Breast epithelium (tissue), 4 donors: Measurements from ENCODE around the gene RNF39. TPM values are rescaled to one million over a fixed set of nuclear protein-coding genes. Genes with fewer than 3 reads are reported as not detected.
"Not testable (repeated sequence)": the region's sequence is repeated elsewhere in the genome, so short reads cannot be mapped to it uniquely, and the experiment has no call there.

Source experiments
- DNase-seq, 2 donors: peaks; one replicate each; pipeline ENCODE4 v3.0.0-alpha.2; 2019; ENCODE audit warnings: low spot score in 2 of 2
- H3K27ac ChIP-seq, 2 donors: fragments of 200-600 bp; sonication (generic) in 1 of 2; one replicate each; pipeline ENCODE4 v1.5.1; 2016 to 2019; ENCODE audit warnings: mild to moderate bottlenecking in 1 of 2
- H3K27me3 ChIP-seq, 2 donors: fragments of 200-600 bp; sonication (generic) in 1 of 2; one replicate each; pipeline versions ENCODE4 v1.5.1 to v1.6.0; 2017 to 2019; ENCODE audit warnings: control low read depth in 1 of 2, mild to moderate bottlenecking in 1 of 2
- H3K36me3 ChIP-seq: fragments of 200-600 bp; one replicate; pipeline ENCODE4 v1.5.1; 2019
- H3K4me1 ChIP-seq, 2 donors: fragments of 200-600 bp; sonication (generic); one replicate each; pipeline ENCODE4 v1.5.1; 2016 to 2019; ENCODE audit warnings: control low read depth in 1 of 2
- H3K4me3 ChIP-seq, 3 donors: fragments of 200-600 bp; sonication (generic); 1 replicate in 2 of 3; 2 replicates in 1 of 3; pipeline ENCODE4 v1.5.1; 2016 to 2019; ENCODE audit warnings: mild to moderate bottlenecking in 3 of 3, moderate library complexity in 2 of 3
- H3K9me3 ChIP-seq, 2 donors: fragments of 200-600 bp; sonication (generic) in 1 of 2; one replicate each; pipeline ENCODE4 v1.5.1; 2016 to 2019; ENCODE audit warnings: control low read depth in 1 of 2
- POLR2A ChIP-seq: fragments of 450-650 bp; IDR thresholded peaks from one replicate; pipeline ENCODE4 v1.6.1; 2016; ENCODE audit warnings: antibody characterized with exemption, mild to moderate bottlenecking, moderate library complexity
- POLR2AphosphoS5 ChIP-seq, 3 donors: sonication (generic); formaldehyde crosslinking; IDR thresholded peaks; one replicate each; pipeline ENCODE4 v1.6.1; 2017; ENCODE audit warnings: antibody characterized with exemption in 3 of 3
- intact Hi-C: fragments of 100-400 bp; cut with DNase I; formaldehyde crosslinking; loops from one replicate; pipeline ENCODE4 v1.15.1; 2023; ENCODE audit warnings: low total_unique reads
- total RNA-seq, 3 donors: library from RNA; depleted of rRNA; stranded (reverse); fragments of >200 nt; gene quantifications; one replicate each; pipeline ENCODE4 v1.1.0, GENCODE V29; 2016
- TF ChIP-seq, protein P1 (sequence below), 3 donors: fragments of 450-650 bp; IDR thresholded peaks; one replicate each; pipeline ENCODE4 v1.5.1; 2016 to 2017; ENCODE audit warnings: antibody characterized with exemption in 3 of 3, mild to moderate bottlenecking in 3 of 3, moderate library complexity in 3 of 3

Gene RNF39
- total RNA-seq, 3 donors from 2014 or later = 11.1 to 40.0 TPM; not detected in 1

DNA sequence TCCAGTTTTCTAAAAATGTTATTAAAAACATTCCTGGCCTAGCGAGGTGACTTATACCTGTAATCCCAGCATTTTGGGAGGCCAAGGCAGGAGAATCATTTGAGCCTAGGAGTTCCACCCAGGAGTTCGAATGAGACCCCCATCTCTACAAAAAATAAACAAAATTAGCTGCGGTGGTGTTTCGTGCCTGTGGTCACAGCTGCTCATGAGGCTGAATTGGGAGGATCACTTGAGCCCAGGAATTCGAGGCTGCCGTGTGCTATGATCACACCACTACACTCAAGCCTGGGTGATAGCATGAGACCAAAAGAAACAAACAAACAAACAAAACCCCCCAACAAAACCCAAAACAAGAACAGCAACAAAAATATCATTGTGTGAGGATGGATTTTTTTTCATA is 34.3 kb downstream of the RNF39 start:
- no peak for DNase-seq
- Histone ChIP-seq H3K4me1 (no peaks in the 10 kb centered on the region), H3K27me3 (no peaks in the 10 kb centered on the region), H3K4me3 (no peak overlapping the region), H3K27ac (no peak overlapping the region), H3K36me3 (no peaks in the 10 kb centered on the region), H3K9me3 (no peaks in the 10 kb centered on the region)
- intact Hi-C loops = no loop called here
- TF ChIP-seq POLR2A (no peak), POLR2AphosphoS5 (IDR thresholded peaks at IDR 0.05) (no peak)
- TF ChIP-seq, protein P1, sequence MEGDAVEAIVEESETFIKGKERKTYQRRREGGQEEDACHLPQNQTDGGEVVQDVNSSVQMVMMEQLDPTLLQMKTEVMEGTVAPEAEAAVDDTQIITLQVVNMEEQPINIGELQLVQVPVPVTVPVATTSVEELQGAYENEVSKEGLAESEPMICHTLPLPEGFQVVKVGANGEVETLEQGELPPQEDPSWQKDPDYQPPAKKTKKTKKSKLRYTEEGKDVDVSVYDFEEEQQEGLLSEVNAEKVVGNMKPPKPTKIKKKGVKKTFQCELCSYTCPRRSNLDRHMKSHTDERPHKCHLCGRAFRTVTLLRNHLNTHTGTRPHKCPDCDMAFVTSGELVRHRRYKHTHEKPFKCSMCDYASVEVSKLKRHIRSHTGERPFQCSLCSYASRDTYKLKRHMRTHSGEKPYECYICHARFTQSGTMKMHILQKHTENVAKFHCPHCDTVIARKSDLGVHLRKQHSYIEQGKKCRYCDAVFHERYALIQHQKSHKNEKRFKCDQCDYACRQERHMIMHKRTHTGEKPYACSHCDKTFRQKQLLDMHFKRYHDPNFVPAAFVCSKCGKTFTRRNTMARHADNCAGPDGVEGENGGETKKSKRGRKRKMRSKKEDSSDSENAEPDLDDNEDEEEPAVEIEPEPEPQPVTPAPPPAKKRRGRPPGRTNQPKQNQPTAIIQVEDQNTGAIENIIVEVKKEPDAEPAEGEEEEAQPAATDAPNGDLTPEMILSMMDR (IDR thresholded peaks at IDR 0.05) = no peak

DNA sequence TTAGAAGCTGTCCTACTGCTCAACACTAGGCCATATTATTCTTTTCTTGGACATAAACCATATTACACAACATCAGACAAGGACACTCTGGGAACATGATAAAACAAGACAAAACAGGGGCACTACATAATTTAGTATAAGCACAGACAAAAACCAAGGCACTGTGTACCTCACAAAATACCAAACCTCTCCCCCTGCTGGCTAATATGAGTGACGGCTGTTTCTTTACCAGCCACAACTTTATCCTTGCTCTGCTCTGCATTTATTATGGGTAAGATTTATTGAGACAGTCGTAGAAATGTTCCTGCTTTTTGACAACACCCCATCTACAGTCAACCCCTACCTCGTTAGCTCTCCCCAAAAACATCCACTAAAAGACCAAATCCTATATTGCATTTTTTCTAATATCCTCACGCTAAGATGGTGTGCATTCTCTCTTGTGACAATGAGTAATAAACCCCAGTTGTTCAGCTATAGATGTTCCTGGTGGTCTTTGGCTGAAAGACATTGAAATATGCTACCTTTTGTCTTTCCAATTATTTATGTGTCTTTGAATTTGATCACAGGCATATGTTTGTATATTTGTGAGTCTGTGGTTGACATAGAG is 38.3 kb downstream of the RNF39 start:
- no peaks in the 10 kb centered on the region for H3K9me3 ChIP-seq

DNA sequence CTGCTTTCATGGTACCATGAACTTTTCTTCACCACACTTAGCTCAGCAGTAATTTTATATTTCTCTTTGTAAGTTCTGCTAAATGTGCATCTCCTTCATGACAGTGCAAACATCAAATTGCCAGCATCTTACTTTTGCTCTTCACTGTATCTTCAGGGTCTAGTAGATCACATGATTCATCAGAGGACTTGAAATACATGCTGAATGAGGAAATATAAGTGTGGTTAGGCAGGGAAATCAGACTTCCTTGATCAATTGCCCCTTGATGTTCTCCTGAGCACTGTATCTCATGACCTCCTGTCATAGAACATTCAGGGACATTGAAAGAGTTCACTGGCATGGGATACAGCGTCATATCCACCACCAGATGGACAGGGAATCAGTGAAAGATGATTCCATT is 39.8 kb downstream of the RNF39 start:
- intact Hi-C loops = no loop called here
- H3K27me3 ChIP-seq = no peaks in the 10 kb centered on the region
- H3K4me1 ChIP-seq = no peaks in the 10 kb centered on the region
- no peak for DNase-seq
- H3K36me3 ChIP-seq = peaks cover 5% of the 10 kb centered on the region
- H3K27ac ChIP-seq = no peak overlapping the region
- H3K9me3 ChIP-seq = no peaks in the 10 kb centered on the region
- no peak overlapping the region for H3K4me3 ChIP-seq
- TF ChIP-seq POLR2A = no peak
- TF ChIP-seq, protein P1 (IDR thresholded peaks at IDR 0.05) = no peak
- TF ChIP-seq POLR2AphosphoS5 (IDR thresholded peaks at IDR 0.05) = no peak

More for the DNA sequence above, 38.3 kb downstream of the RNF39 start:
- Histone ChIP-seq H3K36me3 (peaks cover 5% of the 10 kb centered on the region), H3K4me3 (no peak overlapping the region), H3K27ac (no peak overlapping the region), H3K4me1 (no peaks in the 10 kb centered on the region), H3K27me3 (no peaks in the 10 kb centered on the region)
- no peak for DNase-seq
- TF ChIP-seq, protein P1 (IDR thresholded peaks at IDR 0.05) = peak; percentile 24 to 40 (median 31)
- TF ChIP-seq POLR2A = no peak
- intact Hi-C loops = no loop called here

DNA sequence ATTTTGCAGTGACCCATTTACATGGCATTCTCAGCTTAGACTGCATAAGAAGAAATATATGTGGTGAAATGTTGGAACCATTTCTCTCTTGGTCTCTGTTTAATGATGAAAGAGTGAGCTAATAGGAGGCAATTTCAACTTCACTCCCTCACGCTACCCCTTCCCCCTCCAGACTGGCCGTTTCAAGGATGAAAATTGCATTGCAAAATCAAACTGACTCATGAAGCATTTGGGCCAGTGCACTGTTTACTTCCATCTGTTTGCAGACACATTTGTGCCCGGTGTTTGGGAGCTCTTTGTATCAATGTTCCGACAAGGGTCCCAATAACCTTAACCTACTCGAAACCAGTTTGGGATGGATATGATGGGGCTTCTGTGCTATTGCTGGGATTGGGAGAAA is 42.1 kb downstream of the RNF39 start:
- DNase-seq, H3K36me3 ChIP-seq, H3K4me3 ChIP-seq, H3K9me3 ChIP-seq, intact Hi-C loops, H3K27me3 ChIP-seq, H3K27ac ChIP-seq, H3K4me1 ChIP-seq: not testable (repeated sequence)

DNA sequence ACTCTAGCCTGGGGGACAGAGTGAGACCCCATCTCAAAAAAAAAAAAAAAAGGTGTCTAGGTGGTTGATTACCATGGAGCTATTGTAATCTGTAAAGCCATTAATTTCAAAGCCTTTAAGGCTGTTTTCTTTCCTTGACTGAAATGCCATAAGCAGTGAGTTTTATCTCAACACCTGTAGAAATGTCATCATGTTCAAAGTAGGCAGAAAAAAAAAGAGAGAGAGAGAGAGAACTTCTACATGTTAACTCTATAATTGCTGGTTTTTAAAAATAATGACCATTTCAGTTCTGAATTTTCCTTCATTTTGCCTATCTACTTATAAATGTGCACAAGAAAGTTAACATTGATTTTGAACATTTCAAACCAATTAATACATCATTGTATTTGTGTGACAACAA is 44.2 kb downstream of the RNF39 start:
- TF ChIP-seq POLR2A (no peak), POLR2AphosphoS5 (IDR thresholded peaks at IDR 0.05) (no peak)
- TF ChIP-seq, protein P1 (IDR thresholded peaks at IDR 0.05) = no peak
- H3K9me3 ChIP-seq = no peaks in the 10 kb centered on the region
- H3K27ac ChIP-seq = no peak overlapping the region
- no peak overlapping the region for H3K4me3 ChIP-seq
- DNase-seq = no peak
- intact Hi-C loops = no loop called here
- H3K27me3 ChIP-seq = no peaks in the 10 kb centered on the region
- H3K36me3 ChIP-seq = peaks cover 5% of the 10 kb centered on the region
- H3K4me1 ChIP-seq = no peaks in the 10 kb centered on the region

DNA sequence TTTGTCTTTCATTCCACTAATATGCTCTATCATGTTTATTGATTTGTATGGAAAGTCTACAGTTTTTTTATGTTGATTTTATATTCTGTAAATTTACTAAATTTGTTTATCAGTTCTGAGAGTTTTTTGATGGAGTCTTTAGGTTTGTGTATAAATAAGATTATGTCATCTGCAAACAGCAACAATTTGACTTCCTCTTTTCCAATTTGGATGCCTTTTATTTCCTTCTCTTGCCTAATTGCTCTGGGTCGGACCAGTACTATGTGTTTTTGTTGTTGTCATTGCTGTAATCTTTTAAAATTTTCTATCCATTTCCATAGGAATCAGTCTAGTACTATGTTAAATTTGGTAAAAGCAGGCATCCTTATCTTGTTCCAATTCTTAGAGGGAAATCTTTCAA is 46.0 kb downstream of the RNF39 start:
- TF ChIP-seq POLR2AphosphoS5 (IDR thresholded peaks at IDR 0.05) (no peak), POLR2A (no peak)
- TF ChIP-seq, protein P1 (IDR thresholded peaks at IDR 0.05) = no peak
- Histone ChIP-seq H3K36me3 (no peaks in the 10 kb centered on the region), H3K4me1 (no peaks in the 10 kb centered on the region), H3K4me3 (no peak overlapping the region), H3K27ac (no peak overlapping the region), H3K9me3 (no peaks in the 10 kb centered on the region), H3K27me3 (no peaks in the 10 kb centered on the region)
- DNase-seq = no peak
- intact Hi-C loops = no loop called here
